ENCODE data around the gene MUC13. TPM values are rescaled to one million over a fixed set of nuclear protein-coding genes. Genes with fewer than 3 reads are reported as not detected.

MUC13 gene
- total RNA-seq, 1 experiment from 2014 or later = not detected

- POLR2A ChIA-PET (ENCODE audit: low non-redundant PET) = no interaction called here
- Histone ChIP-seq H3K4me3 (ENCODE audit: low read depth, low read length, poor library complexity, severe bottlenecking) (no peak overlapping the region), H3K4me1 (ENCODE audit: insufficient read depth, low read length, poor library complexity, severe bottlenecking) (no peaks in the 10 kb centered on the region), H3K27ac (ENCODE audit: low read depth, low read length, poor library complexity, severe bottlenecking) (no peak overlapping the region), H3K9me3 (ENCODE audit: low read depth, low read length, poor library complexity, severe bottlenecking) (no peaks in the 10 kb centered on the region), H3K27me3 (replicated peaks; ENCODE audit: insufficient read depth, low read depth, low read length, poor library complexity) (no peaks in the 10 kb centered on the region), H3K36me3 (ENCODE audit: insufficient read depth, low read length, poor library complexity, severe bottlenecking) (no peaks in the 10 kb centered on the region)
- no TSS peak for BruUV-seq (replicated peaks)
- TF ChIP-seq CTCF (conservative IDR thresholded peaks at IDR 0.05; ENCODE audit: low read depth, low read length) (no peak), EZH2 (IDR thresholded peaks at IDR 0.05; ENCODE audit: borderline replicate concordance, low read depth, low read length, poor library complexity, severe bottlenecking) (no peak)
- CTCF ChIA-PET = no interaction called here
- DNase-seq (ENCODE audit: low spot score) = no peak
- intact Hi-C loops (cut with micrococcal nuclease; ENCODE audit: unreplicated experiment) = no loop called here
Observed at GRCh38 chr3:124978627-124979026, 44.1 kb upstream of the MUC13 start.

- intact Hi-C loops (cut with micrococcal nuclease; ENCODE audit: unreplicated experiment) = no loop called here
- no TSS peak for BruUV-seq (replicated peaks)
- Histone ChIP-seq H3K27me3 (replicated peaks; ENCODE audit: insufficient read depth, low read depth, low read length, poor library complexity) (no peaks in the 10 kb centered on the region), H3K9me3 (ENCODE audit: low read depth, low read length, poor library complexity, severe bottlenecking) (no peaks in the 10 kb centered on the region), H3K27ac (ENCODE audit: low read depth, low read length, poor library complexity, severe bottlenecking) (no peak overlapping the region), H3K36me3 (ENCODE audit: insufficient read depth, low read length, poor library complexity, severe bottlenecking) (no peaks in the 10 kb centered on the region), H3K4me3 (ENCODE audit: low read depth, low read length, poor library complexity, severe bottlenecking) (no peak overlapping the region), H3K4me1 (ENCODE audit: insufficient read depth, low read length, poor library complexity, severe bottlenecking) (no peaks in the 10 kb centered on the region)
- no peak for DNase-seq (ENCODE audit: low spot score)
- ChIA-PET POLR2A (ENCODE audit: low non-redundant PET) (no interaction called here), CTCF (no interaction called here)
- no peak for TF ChIP-seq EZH2 (IDR thresholded peaks at IDR 0.05; ENCODE audit: borderline replicate concordance, low read depth, low read length, poor library complexity, severe bottlenecking)
- no peak for TF ChIP-seq CTCF (conservative IDR thresholded peaks at IDR 0.05; ENCODE audit: low read depth, low read length)
Observed at GRCh38 chr3:124976383-124976782, 41.8 kb upstream of the MUC13 start.

- no peak overlapping the region for H3K27ac ChIP-seq (ENCODE audit: low read depth, low read length, poor library complexity, severe bottlenecking)
- no peaks in the 10 kb centered on the region for H3K27me3 ChIP-seq (replicated peaks; ENCODE audit: insufficient read depth, low read depth, low read length, poor library complexity)
- TF ChIP-seq EZH2 (IDR thresholded peaks at IDR 0.05; ENCODE audit: borderline replicate concordance, low read depth, low read length, poor library complexity, severe bottlenecking) (no peak), CTCF (conservative IDR thresholded peaks at IDR 0.05; ENCODE audit: low read depth, low read length) (no peak)
- H3K4me1 ChIP-seq (ENCODE audit: insufficient read depth, low read length, poor library complexity, severe bottlenecking) = no peaks in the 10 kb centered on the region
- ChIA-PET POLR2A (ENCODE audit: low non-redundant PET) (no interaction called here), CTCF (no interaction called here)
- no TSS peak for BruUV-seq (replicated peaks)
- no peak for DNase-seq (ENCODE audit: low spot score)
- H3K36me3 ChIP-seq (ENCODE audit: insufficient read depth, low read length, poor library complexity, severe bottlenecking) = peaks cover 10% of the 10 kb centered on the region
- intact Hi-C loops (cut with micrococcal nuclease; ENCODE audit: unreplicated experiment) = no loop called here
- no peak overlapping the region for H3K4me3 ChIP-seq (ENCODE audit: low read depth, low read length, poor library complexity, severe bottlenecking)
- H3K9me3 ChIP-seq (ENCODE audit: low read depth, low read length, poor library complexity, severe bottlenecking) = no peaks in the 10 kb centered on the region
Observed at GRCh38 chr3:124974691-124975090, 40.1 kb upstream of the MUC13 start.
